GM12874 (cell line): ENCODE results near the gene SNRPA.

Source experiments
- CTCF ChIP-seq: IDR thresholded peaks from 2 replicates; pipeline ENCODE4 v1.5.1; 2011; ENCODE audit warnings: low read depth, mild to moderate bottlenecking, control low read depth, low read length, moderate library complexity; ENCODE audit not compliant: insufficient read depth

The SNRPA gene

GRCh38 chr19:40754611-40755247, 3.7 kb downstream of the SNRPA start:
- no peak for TF ChIP-seq CTCF

- TF ChIP-seq CTCF: no peak
These were observed 4.2 kb downstream of the SNRPA start for GRCh38 chr19:40755248-40755624.

GRCh38 chr19:40755791-40756190, 4.8 kb downstream of the SNRPA start:
- TF ChIP-seq CTCF: no peak

GRCh38 chr19:40756502-40757110, 5.6 kb downstream of the SNRPA start:
- no peak for TF ChIP-seq CTCF

GRCh38 chr19:40758491-40758890, 7.5 kb downstream of the SNRPA start:
- TF ChIP-seq CTCF: no peak

GRCh38 chr19:40759352-40759751, 8.3 kb downstream of the SNRPA start:
- TF ChIP-seq CTCF: no peak

GRCh38 chr19:40762754-40763470, 11.9 kb downstream of the SNRPA start:
- TF ChIP-seq CTCF: no peak
